Cardiac septum (tissue), 1 donor: ENCODE measurements around the gene CRLF3. TPM values are rescaled to one million over a fixed set of nuclear protein-coding genes. Genes with fewer than 3 reads are reported as not detected.
"Not testable (repeated sequence)": the region's sequence is repeated elsewhere in the genome, so short reads cannot be mapped to it uniquely, and the experiment has no call there.

Experiments used
- DNase-seq: peaks from one replicate; pipeline ENCODE4 v3.0.0-alpha.2; 2020; ENCODE audit warnings: low spot score
- intact Hi-C: fragments of 100-400 bp; cut with DNase I; formaldehyde crosslinking; loops from one replicate; pipeline ENCODE4 v1.14.0; 2022
- total RNA-seq: library from RNA; stranded (reverse); fragmentation: NEBNext Ultra II Directional; extraction: Animal tissue kit (Norgen Biotek cat#: 25700); gene quantifications from one replicate; pipeline ENCODE4 v1.2.1, GENCODE V29; 2021
- donor health status: DM: no; HTN: no; CAD: no.

The CRLF3 gene
- total RNA-seq, 1 donor from 2014 or later, result 5.1 TPM

DNA sequence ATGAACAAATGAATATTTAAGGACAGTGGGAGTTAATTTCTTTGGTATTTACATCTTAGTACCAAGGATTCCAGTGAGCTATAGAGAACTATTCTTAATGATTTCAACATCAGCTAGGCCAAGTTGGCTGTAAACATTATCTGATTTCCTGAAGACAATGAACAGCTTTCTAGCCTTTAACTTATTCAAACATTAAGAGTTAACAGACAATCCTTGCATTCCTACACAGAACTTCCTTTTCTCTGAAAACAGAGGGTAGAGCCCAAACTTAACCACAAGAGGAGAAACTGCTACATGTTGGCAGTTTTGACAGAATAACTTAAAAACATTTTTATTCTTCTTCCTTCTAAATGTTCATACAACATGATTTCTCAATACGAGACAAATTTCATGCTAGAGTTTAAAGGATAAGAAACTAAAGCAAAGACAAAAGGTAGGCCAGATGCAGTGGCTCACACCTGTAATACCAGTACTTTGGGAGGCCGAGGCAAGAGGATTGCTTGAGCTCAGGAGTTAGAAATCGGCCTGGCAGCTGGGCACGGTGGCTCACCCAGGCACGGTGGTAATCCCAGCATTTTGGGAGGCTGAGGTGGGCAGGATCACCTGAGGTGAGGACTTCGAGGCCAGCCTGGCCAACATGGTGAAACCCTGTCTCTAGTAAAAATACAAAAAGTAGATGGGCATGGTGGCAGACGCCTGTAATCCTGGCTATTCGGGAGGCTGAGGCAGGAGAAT, 4.4 kb downstream of the CRLF3 start:
- DNase-seq, result no peak
- intact Hi-C loops, result no loop called here

DNA sequence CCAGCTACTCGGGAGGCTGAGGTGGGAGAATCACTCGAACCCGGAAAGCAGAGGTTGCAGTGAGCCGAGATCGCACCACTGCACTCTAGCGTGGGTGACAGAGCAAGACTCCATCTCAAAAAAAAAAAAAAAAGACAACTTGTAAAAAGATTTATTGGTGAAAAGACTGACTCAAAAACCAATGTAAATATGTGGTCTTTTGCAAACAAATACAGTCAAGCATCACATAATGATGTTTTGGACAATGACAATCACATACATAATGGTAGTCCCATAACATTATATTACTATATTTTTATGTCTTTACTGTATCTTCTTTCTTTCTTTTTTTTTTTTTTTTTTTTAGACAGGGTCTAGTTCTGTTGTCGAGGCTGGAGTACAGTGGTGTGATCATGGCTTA, 8.3 kb downstream of the CRLF3 start:
- intact Hi-C loops, result no loop called here
- no peak for DNase-seq

DNA sequence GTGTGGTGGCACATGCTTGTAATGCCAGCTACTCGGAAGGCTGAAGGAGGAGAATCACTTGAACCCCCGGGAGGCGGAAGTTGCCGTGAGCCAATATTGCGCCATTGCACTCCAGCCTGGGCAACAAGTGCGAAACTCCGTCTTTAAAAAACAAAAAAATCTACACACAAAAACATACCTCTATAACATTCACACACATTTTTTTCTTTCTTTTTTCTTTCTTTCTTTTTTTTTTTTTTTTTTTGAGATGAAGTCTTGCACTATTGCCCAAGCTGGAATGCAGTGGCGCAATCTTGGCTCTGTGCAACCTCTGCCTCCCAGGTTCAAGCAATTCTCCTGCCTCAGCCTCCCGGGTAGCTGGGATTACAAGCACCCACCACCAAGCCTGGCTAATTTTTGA, 9.6 kb downstream of the CRLF3 start:
- peak; percentile 79 for DNase-seq
- intact Hi-C loops, result not testable (repeated sequence)

DNA sequence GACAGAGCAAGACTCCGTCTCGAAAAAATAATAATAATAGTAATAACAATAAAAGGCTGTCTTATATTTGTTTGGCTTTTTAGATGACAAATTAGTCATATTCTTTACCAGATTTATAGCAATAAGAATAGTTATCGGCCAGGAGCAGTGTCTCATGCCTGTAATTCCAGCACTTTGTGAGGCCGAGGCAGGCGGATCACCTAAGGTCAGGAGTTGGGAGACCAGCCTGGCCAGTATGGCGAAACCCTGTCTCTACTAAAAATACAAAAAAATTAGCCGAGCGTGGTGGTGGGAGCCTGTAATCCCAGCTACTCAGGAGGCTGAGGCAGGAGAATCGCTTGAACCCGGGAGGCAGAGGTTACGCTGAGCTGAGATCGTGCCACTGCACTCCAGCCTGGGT, 10.3 kb downstream of the CRLF3 start:
- intact Hi-C loops, DNase-seq: not testable (repeated sequence)

DNA sequence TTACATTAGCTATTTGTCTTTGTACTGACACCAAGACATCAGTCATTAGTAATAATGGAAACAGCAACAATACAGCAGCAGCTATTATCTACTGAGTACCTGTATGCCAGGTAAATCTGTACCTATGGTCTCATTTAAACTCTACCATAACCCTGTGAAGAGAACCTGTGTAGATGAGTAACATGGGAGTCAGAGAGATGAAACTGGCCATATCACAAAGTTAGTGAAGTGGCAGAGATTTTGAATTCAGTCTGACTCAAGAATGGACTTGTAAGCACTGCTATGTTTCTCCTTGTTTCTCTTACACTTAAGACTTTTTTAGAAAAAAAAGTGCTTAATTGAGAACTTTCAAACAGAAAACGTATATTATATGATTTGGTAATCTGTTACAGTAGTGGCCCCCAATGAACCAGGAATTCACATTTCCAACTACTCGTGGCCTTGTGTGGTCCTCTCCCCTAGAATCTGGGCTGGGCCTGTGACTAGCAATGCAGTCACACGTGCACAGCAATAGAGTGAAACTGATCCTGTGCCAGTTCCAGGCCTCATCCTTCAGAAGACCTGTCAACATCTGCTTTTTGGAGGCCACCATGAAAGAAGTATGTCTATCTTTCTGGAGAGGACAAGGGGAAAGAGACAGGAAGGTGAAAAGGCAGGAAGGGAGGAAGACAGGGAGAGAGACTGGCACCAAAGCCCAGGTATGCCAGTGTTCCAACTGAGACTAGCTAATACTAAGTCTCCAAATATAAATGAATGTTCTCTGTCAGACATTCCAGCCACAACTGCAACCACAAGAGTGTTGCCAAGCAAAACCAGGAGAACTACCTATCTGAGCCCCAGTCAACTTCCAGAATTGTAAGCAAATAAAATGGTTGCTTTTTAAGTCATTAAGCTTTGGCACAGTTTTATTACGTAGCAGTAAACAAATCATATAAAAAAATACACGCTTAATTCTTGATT, 12.0 kb downstream of the CRLF3 start:
- intact Hi-C loops, result no loop called here
- no peak for DNase-seq

DNA sequence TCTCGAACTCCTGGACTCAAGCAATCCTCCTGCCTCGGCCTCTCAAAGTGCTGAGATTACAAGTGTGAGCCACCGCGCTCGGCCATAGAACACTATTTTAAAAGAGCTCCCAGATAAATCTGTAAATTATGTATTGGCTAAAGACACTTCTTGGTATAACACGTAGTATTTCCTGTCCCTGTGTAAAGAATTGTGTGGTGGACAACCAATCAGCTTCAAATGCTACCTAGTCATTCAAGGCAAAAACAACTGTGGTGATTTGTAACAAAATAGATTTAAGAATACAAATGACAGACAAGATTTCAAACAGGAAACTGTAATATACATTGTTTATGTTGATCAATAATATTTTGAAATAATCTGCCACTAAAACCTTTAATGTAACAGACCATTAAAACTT, 14.6 kb downstream of the CRLF3 start:
- intact Hi-C loops, result no loop called here
- no peak for DNase-seq

DNA sequence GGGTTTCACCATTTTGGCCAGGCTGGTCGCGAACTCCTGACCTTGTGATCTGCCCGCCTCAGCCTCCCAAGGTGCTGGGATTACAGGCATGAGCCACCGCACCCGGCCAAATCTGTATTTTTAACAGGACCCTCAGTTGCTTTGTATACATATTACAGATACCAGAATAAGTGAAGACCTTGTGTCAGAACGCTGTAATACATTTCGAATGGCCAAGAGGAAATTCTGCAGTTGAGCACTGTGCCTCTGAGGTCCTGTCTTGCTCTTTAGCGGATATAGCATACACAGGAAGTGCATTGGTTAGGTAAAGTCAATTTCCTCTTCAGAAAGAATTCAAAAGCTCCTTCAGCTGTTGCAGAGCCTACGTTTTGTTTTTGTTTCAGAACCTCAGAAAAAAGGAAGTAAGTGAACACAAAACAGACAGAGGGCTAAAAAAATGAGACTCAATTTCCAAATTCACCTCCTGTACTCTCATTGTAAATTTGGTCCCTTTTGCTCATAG, 15.7 kb downstream of the CRLF3 start:
- no peak for DNase-seq
- intact Hi-C loops, result no loop called here

DNA sequence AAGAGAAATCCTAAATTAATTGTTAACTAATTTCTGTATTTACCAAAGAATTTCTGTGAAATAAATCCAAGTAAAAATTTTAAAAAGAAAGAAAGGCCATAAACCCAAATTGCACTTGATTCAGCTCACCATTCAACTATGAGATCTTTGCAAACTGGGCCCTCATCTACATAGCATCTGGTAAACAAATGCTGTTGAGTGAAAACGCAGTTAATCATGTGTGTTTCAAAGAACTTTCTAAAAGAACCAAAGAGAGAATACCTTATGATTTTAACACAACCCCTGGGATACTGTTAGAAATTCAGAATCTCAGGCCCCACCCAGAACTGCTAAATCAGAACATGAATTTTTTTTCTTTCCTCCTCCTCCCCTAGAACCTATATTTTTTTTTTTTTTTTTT, 16.6 kb downstream of the CRLF3 start:
- DNase-seq, result no peak
- intact Hi-C loops, result no loop called here

DNA sequence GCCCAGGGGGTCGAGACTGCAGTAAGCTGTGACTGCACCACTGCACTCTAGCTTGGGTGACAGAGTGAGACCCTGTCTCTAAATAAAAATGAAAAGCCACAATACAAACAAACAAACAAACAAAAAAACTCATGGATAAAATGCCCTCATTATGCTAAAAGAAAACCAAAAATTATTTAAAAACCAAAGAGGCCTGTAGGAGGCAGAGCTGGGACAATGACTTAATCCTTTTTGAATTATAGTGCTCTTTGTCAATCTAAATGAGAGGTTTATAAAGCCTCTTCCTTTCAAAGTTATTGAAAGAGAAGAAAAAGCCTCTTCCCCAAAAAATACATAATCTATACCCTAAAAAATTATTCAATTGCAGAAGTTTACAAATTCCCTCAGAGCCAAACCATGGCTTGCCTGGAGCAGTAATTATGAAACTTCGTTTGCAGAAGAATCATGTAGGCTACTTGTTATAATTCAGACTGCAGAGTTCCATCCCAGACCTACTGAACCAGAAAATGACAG, 18.5 kb downstream of the CRLF3 start:
- intact Hi-C loops, result no loop called here
- DNase-seq, result no peak

DNA sequence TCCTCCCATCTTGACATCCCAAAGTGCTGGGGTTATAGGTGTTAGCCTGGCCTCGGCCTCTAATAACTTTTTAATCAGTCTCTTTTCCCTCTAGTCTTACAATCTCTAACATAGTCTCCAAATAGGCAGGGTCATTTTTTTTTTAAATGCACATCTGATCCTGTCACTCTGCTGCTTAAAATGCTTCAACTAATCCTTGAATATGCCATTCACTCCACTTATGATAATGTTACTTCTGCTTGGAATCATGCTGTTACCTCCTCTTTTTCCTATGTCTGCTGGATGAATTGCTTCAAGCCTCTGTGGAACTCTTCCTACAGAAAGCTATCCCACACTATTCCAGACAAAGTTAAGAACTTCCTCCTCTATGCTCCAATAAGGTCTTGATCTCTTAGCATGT, 22.8 kb downstream of the CRLF3 start:
- DNase-seq, result no peak
- intact Hi-C loops, result no loop called here

DNA sequence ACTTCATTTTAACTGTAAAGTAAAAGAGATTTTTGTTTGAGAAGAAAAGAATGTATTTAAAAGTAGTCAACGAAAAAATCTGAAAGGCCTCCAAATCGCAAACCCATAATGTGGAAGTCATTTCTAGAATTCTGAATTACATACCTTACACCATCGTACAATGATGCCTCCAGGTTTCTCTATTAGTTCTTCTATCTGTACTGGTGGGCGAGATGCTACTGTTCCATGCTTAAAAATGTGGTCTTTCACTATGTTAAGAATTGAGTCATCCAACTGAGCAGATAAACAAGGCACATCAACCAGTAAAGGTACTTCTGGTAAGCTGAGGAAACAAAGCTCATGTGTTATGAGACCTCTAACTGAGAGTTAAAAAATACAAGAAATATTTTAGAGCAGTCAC, 28.5 kb downstream of the CRLF3 start:
- intact Hi-C loops, result no loop called here
- DNase-seq, result no peak

DNA sequence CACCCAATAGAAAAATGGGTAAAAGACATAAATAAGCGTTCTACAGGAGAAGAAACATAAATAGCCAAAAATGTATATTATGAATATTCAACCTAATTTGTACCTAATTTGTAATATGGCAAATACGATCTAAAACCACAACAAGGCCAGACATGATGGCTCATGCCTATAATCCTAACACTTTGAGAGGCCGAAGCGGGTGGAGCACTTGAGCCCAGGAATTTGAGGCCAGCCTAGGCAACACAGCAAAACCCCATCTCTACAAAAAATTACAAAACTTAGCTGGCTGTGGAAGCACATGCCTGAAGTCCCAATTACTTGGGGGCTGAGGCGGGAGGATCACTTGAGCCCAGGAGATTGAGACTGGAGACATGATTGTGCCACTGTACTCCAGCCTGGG, 30.1 kb downstream of the CRLF3 start:
- intact Hi-C loops, result no loop called here
- DNase-seq, result no peak

DNA sequence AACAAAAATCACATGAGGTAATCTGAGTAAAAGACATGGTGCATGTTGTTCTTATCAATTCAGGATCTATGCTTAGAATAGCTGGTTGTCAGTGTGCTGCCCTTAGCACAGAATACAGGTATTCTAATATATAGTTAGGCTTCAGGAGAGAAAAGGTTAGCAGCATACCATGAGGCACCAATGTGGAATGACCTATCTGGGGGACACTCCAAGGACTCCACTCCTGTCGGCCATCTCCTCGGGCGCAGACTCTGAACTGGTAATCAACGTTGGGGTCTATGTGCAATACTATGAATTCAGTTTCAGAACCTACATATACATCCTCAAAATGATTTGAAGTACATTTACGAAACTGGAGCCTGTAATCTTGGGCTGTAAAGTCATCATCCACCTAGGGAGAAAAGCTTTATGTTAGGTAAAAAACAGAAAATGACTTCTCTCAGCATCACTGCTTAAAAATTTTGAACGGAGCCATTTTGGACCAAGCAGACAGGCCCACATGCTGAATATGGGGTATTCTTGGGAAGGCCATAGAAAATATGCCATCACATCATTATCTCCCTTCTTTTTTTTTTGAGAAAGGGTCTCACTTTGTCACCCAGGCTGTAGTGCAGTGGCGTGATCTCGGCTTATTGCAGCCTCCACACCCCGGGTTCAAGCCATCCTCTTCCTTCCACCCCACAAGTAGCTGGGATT, 31.1 kb downstream of the CRLF3 start:
- DNase-seq, result no peak
- intact Hi-C loops, result no loop called here

DNA sequence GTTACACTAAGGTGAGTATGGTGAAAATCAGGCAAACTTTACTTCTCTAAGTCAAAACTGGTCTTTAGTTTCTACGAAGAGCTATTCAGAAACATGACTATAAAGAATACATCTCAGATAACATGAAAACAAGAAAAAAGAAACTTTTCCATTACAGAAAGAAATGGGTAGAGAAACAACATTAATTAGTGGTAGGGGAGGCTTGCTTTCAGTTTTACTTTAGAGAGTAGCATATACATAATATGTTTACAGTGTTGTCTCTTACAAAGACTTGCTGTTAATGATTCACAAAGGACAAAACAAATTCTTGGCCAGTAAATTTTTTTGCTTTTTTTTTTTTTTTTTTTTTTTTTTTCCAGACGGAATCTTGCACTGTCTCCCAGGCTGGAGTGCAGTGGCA, 34.2 kb downstream of the CRLF3 start:
- intact Hi-C loops, result no loop called here

DNA sequence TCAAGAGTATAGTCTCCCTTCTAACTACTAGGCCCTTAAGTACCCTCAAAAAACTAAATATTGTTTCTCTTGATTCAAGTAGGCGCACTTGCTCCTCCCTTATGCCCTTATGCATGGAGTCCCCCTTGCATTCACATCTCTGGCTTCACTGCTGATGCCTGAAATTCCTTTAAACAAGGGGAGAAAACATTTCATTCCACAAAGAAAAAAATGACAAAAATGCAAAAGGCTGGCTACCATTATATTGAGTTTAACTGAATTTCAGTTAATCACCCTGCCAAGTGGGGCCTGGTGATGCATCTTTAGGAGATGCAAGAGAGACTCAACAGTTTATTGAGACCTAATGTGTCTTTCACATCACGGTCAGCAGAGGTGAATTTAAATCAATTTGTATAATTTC, 35.6 kb downstream of the CRLF3 start:
- intact Hi-C loops, result no loop called here
- no peak for DNase-seq

More for the DNA sequence above, 34.2 kb downstream of the CRLF3 start:
- DNase-seq, result no peak

DNA sequence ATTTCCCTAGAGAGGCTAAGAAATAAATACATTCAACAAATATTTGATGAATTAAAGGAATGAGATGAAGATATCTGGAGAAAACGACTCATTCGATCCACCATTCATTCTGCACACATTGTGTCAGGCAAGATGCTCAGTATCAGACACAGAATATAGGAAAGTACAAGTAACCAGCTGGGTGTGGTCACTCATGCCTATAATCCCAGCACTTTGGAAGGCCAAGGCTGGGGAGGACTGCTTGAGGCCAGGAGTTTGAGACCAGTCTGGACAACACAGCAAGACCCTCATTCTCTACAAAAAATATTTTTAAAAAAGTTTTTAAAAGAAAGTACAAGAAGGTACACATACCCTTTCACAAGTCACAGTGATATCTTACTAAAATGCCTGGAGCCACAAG, 42.3 kb downstream of the CRLF3 start:
- intact Hi-C loops, result no loop called here
- DNase-seq, result no peak

DNA sequence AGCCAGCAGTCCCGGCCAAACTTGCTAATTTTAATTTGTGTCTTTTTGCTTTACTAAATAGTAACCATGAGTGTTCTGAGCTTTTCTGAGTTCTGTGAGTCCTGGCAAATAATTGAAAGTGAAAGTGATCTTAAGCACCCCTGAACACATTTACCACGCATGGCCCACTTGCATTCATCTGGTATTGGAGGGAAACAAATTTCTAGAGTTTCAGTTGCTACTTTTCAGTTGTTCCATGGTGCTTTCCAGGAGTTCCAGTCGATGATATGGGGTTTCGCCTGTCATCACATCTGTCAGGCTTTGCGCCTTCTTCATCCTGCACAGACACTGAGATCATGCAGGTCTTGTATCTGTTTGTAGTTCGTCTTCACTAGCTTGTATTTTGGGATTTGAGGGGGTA, 44.1 kb downstream of the CRLF3 start:
- intact Hi-C loops, result no loop called here
- DNase-seq, result no peak

DNA sequence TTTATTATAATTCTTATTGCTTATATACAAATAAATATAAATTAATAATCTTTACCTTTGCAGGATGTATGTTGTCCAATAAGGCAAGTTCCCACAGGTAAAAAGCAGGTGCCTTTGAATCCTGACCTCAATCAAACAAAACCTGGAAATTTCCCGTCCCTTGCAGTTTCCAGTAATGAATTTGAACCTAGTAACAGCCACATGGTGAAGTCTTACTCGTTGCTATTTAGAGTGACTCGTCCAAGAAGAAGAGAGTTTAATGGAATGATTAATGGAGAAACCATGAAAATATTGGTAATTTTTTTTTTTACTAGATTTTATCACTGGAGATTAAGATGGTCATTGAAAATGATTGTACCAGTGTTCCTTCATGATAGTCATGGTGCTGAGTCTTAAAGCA, 55.7 kb downstream of the CRLF3 start:
- intact Hi-C loops, DNase-seq: not testable (repeated sequence)

DNA sequence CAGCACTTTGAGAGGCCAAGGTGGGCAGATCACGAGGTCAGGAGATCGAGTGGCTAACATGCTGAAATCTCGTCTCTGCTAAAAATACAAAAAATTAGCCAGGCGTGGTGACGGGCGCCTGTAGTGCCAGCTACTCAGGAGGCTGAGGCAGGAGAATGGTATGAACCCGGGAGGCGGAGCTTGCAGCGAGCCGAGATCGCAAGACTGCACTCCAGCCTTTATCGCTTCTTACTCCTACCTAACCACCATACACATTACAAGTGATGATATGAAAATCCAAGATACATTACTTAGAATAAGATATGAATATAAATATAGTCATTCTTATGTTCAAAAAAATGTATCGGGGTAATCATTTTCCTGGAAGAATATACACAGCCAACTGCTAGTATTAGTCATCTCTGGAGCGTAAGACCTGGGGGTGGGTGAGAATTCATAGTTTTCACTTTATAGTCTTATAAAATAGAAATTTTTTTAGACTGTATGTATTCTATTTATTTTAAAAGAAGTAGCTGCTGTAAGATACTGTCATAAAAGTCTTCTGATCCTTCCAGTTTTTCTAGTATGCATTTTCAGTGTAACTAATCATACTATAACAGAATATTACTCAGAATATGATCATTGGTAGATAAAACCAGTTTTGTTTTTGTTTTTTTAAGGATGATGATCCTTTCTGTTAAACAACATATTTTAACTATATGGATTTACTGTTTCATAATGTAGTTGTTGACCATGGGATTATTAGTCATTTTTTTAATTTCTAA, 56.7 kb downstream of the CRLF3 start:
- intact Hi-C loops, DNase-seq: not testable (repeated sequence)
